Activated CD4-positive, CD25-positive, alpha-beta regulatory T cell treated with anti-CD3 and anti-CD28 coated beads, Interleukin-2, amount 50 U/mL, for 72 hours (primary cell): ENCODE results near the gene GH2.
"Not testable (repeated sequence)": the region's sequence is repeated elsewhere in the genome, so short reads cannot be mapped to it uniquely, and the experiment has no call there.

Experiments
- DNase-seq: peaks from one replicate; pipeline ENCODE4 v3.0.0; 2021

GH2 gene

GRCh38 chr17:63881935-63882601 is at the start of gene GH2:
TSS of gene GH2 (minus strand) at chr17:63881944. CDS start at chr17:63881801, 143 bp downstream.
- DNase-seq = peak; percentile 63

GRCh38 chr17:63930951-63931575 is 49.3 kb upstream of the GH2 start:
- peak; percentile 69 for DNase-seq

- DNase-seq = no peak
Observed at GRCh38 chr17:63929860-63930766, 48.4 kb upstream of the GH2 start.

GRCh38 chr17:63928966-63929695 is 47.4 kb upstream of the GH2 start:
- DNase-seq = no peak

- DNase-seq = no peak
Observed at GRCh38 chr17:63928172-63928666, 46.5 kb upstream of the GH2 start.

- DNase-seq = no peak
Observed at GRCh38 chr17:63927464-63928171, 45.9 kb upstream of the GH2 start.

GRCh38 chr17:63926164-63926563 is 44.4 kb upstream of the GH2 start:
- DNase-seq = no peak

GRCh38 chr17:63925615-63926014 is 43.9 kb upstream of the GH2 start:
- DNase-seq = no peak

GRCh38 chr17:63922402-63922801 is 40.7 kb upstream of the GH2 start:
- not testable (repeated sequence) for DNase-seq

- not testable (repeated sequence) for DNase-seq
Observed at GRCh38 chr17:63920779-63921178, 39.0 kb upstream of the GH2 start.

GRCh38 chr17:63920050-63920449 is 38.3 kb upstream of the GH2 start:
- not testable (repeated sequence) for DNase-seq

- DNase-seq = peak; percentile 74
Observed at GRCh38 chr17:63919311-63919723, 37.6 kb upstream of the GH2 start.

GRCh38 chr17:63918789-63919305 is 37.1 kb upstream of the GH2 start, which contains the start of gene GH1:
TSS of gene GH1 (minus strand) at chr17:63918839. CDS start at chr17:63918776, 63 bp downstream.
- not testable (repeated sequence) for DNase-seq

GRCh38 chr17:63918305-63918704 is 36.6 kb upstream of the GH2 start:
- DNase-seq = no peak

GRCh38 chr17:63917646-63918045 is 35.9 kb upstream of the GH2 start:
- DNase-seq = no peak

GRCh38 chr17:63917206-63917605 is 35.5 kb upstream of the GH2 start:
- peak; percentile 1 for DNase-seq

- DNase-seq = no peak
Observed at GRCh38 chr17:63916566-63917185, 34.9 kb upstream of the GH2 start.

GRCh38 chr17:63915753-63916152 is 34.0 kb upstream of the GH2 start:
- DNase-seq = not testable (repeated sequence)

GRCh38 chr17:63914471-63914870 is 32.7 kb upstream of the GH2 start:
- DNase-seq = no peak

- DNase-seq = peak; percentile 70
Observed at GRCh38 chr17:63911657-63912100, 29.9 kb upstream of the GH2 start.

GRCh38 chr17:63911041-63911635 is 29.4 kb upstream of the GH2 start, which contains the start of gene CSHL1:
TSS of gene CSHL1 (minus strand) at chr17:63911258. CDS start at chr17:63911196, 62 bp downstream.
- DNase-seq = peak; percentile 18
